HEK293 (cell line): ENCODE data around the gene STYX.
A peak's percentile ranks its signal among the peaks of the same experiment; 100 is the strongest.

Experiments
- ATF2 ChIP-seq: fragments of 450-650 bp; formaldehyde crosslinking; IDR thresholded peaks from 2 replicates; pipeline ENCODE4 v1.5.1; 2016; ENCODE audit warnings: missing biosample characterization, missing genetic modification characterization, low read depth
- PRDM10 ChIP-seq: fragments of 450-650 bp; formaldehyde crosslinking; IDR thresholded peaks from 2 replicates; pipeline ENCODE4 v1.5.1; 2016; ENCODE audit warnings: missing biosample characterization, missing genetic modification characterization
- YY1 ChIP-seq: fragments of 450-650 bp; formaldehyde crosslinking; IDR thresholded peaks from 2 replicates; pipeline ENCODE4 v1.5.1; 2018; ENCODE audit warnings: missing biosample characterization, missing genetic modification characterization
- ZNF184 ChIP-seq: fragments of 450-650 bp; IDR thresholded peaks from 2 replicates; pipeline ENCODE4 v1.5.1; 2018; ENCODE audit warnings: missing biosample characterization, mild to moderate bottlenecking, missing genetic modification characterization
- ZNF501 ChIP-seq: fragments of 450-650 bp; formaldehyde crosslinking; IDR thresholded peaks from 2 replicates; pipeline ENCODE4 v1.5.1; 2016; ENCODE audit warnings: missing biosample characterization, missing genetic modification characterization
- ZNF513 ChIP-seq: fragments of 450-650 bp; IDR thresholded peaks from 2 replicates; pipeline ENCODE4 v1.5.1; 2018; ENCODE audit warnings: missing biosample characterization, missing genetic modification characterization
- ZNF623 ChIP-seq: fragments of 450-650 bp; formaldehyde crosslinking; IDR thresholded peaks from 2 replicates; pipeline ENCODE4 v1.5.1; 2016; ENCODE audit warnings: missing biosample characterization, missing genetic modification characterization
- ZNF639 ChIP-seq: fragments of 450-650 bp; formaldehyde crosslinking; IDR thresholded peaks from 2 replicates; pipeline ENCODE4 v1.5.1; 2016; ENCODE audit warnings: missing biosample characterization, missing genetic modification characterization
- ZNF792 ChIP-seq: fragments of 450-650 bp; formaldehyde crosslinking; IDR thresholded peaks from 2 replicates; pipeline ENCODE4 v1.5.1; 2016; ENCODE audit warnings: missing biosample characterization, missing genetic modification characterization
- TF ChIP-seq, protein P1 (sequence below): fragments of 450-650 bp; formaldehyde crosslinking; IDR thresholded peaks from 2 replicates; pipeline ENCODE4 v1.5.1; 2016; ENCODE audit warnings: missing biosample characterization, missing genetic modification characterization

- no peak for TF ChIP-seq ZNF623 (tag by site-specific recombination)
- TF ChIP-seq, protein P1, sequence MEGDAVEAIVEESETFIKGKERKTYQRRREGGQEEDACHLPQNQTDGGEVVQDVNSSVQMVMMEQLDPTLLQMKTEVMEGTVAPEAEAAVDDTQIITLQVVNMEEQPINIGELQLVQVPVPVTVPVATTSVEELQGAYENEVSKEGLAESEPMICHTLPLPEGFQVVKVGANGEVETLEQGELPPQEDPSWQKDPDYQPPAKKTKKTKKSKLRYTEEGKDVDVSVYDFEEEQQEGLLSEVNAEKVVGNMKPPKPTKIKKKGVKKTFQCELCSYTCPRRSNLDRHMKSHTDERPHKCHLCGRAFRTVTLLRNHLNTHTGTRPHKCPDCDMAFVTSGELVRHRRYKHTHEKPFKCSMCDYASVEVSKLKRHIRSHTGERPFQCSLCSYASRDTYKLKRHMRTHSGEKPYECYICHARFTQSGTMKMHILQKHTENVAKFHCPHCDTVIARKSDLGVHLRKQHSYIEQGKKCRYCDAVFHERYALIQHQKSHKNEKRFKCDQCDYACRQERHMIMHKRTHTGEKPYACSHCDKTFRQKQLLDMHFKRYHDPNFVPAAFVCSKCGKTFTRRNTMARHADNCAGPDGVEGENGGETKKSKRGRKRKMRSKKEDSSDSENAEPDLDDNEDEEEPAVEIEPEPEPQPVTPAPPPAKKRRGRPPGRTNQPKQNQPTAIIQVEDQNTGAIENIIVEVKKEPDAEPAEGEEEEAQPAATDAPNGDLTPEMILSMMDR (tag by site-specific recombination), result no peak
- peak; percentile 68 for TF ChIP-seq PRDM10 (tag by site-specific recombination)
- no peak for TF ChIP-seq ZNF501 (tag by site-specific recombination)
- TF ChIP-seq ZNF184 (tag by site-specific recombination), result no peak
- no peak for TF ChIP-seq ZNF513 (tag by site-specific recombination)
- no peak for TF ChIP-seq ZNF792 (tag by site-specific recombination)
- TF ChIP-seq ATF2 (tag by site-specific recombination), result no peak
- TF ChIP-seq ZNF639 (tag by site-specific recombination), result no peak
- peak; percentile 87 for TF ChIP-seq YY1
These were observed 23.0 kb upstream of the STYX start, which contains the start of gene PSMC6 for GRCh38 chr14:52706724-52707706.
